HFF-Myc (cell line): ENCODE measurements around the gene SEMA4B.
A peak's percentile ranks its signal among the peaks of the same experiment; 100 is the strongest.

Experiments
- DNase-seq: peaks from one replicate; pipeline ENCODE4 v3.0.0-alpha.2; 2011; ENCODE audit warnings: low read depth; ENCODE audit errors: extremely low read depth
- H3K4me3 ChIP-seq: replicated peaks from 2 replicates; pipeline ENCODE4 v1.5.1; 2011; ENCODE audit warnings: low read depth, mild to moderate bottlenecking, control low read depth, low read length
- TF ChIP-seq, protein P1 (sequence below): IDR thresholded peaks from 2 replicates; pipeline ENCODE4 v1.5.1; 2012; ENCODE audit warnings: mild to moderate bottlenecking, low read depth, low read length, control low read depth; ENCODE audit errors: missing control alignments

SEMA4B gene

DNA sequence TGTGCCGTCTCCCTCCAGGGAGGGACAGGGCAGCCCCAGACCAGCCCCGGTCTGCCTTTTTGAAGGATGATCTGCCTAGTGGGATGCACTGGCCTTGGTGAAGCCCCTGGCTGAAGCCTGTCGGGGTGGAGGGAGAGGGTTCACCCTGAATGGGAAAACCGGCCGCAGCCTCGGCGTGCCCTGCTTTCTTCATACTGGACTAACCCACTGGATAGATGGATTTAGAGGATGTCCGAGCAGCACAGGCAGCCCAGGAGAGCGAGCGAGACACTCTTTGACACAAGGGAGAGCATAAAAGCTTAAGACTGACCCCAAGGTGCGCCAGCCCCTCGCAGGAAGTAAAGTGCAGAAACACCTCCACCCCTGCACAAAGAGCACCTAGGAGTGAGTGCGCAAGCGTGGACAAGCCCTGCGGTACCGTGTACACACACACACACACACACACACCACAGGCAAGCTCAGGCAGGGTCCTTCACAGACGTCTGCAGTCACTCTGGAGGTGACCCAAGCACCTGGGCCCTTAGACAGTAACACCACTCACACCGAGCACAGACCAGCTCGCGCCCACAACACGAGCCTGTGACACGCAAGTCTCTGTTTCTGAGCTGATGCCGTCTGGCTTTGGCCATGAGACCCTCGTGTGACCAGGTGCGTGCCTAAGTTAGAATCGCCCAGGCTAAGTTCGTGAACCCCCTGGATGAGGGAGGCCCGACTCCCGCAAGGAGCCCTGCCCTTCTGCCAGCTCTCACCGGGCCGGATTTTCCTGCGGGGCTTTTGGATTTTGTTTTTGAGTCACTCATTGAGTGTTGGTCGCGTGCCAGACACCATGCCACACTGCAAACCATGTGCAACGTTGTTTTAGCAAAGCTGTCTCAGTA lies 11.3 kb downstream of the SEMA4B start:
- DNase-seq: no peak
- H3K4me3 ChIP-seq: no peak overlapping the region
- TF ChIP-seq, protein P1, sequence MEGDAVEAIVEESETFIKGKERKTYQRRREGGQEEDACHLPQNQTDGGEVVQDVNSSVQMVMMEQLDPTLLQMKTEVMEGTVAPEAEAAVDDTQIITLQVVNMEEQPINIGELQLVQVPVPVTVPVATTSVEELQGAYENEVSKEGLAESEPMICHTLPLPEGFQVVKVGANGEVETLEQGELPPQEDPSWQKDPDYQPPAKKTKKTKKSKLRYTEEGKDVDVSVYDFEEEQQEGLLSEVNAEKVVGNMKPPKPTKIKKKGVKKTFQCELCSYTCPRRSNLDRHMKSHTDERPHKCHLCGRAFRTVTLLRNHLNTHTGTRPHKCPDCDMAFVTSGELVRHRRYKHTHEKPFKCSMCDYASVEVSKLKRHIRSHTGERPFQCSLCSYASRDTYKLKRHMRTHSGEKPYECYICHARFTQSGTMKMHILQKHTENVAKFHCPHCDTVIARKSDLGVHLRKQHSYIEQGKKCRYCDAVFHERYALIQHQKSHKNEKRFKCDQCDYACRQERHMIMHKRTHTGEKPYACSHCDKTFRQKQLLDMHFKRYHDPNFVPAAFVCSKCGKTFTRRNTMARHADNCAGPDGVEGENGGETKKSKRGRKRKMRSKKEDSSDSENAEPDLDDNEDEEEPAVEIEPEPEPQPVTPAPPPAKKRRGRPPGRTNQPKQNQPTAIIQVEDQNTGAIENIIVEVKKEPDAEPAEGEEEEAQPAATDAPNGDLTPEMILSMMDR: no peak

DNA sequence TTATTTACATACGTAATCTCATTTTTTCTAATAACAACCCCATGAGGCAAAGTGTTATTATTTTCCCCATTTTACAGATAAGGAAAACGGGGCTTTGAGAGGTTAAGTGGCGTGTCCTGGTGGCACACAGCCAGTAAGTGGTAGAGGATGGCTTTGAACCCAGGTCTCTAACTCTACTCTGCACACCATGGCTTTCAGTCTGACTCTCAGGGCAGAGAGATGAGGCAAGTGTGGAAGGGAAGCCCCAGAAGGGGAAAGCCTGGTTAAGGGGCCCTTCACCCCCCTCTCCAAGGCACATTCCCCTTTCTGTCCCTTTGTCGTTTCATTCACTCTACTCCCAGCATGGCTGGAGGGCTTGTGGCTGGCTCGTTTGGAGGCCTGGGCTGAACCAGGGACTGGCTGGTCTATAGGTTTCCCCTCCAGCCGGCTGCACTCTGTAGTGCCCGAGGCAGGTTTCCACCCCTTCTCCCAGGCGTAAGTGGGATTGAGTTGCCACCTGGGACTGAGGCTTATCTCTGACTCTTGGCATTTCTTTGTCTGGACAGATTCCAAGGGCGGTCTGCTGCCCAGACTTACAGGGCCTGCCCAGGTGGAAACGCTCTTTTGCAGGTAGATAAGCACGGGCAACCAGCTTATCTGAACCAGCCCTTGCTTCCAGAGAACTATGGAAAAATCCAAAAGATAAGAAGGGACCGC lies 12.1 kb downstream of the SEMA4B start:
- DNase-seq: no peak
- TF ChIP-seq, protein P1: no peak
- H3K4me3 ChIP-seq: no peak overlapping the region

GRCh38 chr15:90213818-90214204 lies 12.7 kb downstream of the SEMA4B start:
- TF ChIP-seq, protein P1: no peak
- no peak for DNase-seq
- no peak overlapping the region for H3K4me3 ChIP-seq

- no peak overlapping the region for H3K4me3 ChIP-seq
- TF ChIP-seq, protein P1: peak; percentile 45
- no peak for DNase-seq
Observed at GRCh38 chr15:90214553-90215196, 13.5 kb downstream of the SEMA4B start.

DNA sequence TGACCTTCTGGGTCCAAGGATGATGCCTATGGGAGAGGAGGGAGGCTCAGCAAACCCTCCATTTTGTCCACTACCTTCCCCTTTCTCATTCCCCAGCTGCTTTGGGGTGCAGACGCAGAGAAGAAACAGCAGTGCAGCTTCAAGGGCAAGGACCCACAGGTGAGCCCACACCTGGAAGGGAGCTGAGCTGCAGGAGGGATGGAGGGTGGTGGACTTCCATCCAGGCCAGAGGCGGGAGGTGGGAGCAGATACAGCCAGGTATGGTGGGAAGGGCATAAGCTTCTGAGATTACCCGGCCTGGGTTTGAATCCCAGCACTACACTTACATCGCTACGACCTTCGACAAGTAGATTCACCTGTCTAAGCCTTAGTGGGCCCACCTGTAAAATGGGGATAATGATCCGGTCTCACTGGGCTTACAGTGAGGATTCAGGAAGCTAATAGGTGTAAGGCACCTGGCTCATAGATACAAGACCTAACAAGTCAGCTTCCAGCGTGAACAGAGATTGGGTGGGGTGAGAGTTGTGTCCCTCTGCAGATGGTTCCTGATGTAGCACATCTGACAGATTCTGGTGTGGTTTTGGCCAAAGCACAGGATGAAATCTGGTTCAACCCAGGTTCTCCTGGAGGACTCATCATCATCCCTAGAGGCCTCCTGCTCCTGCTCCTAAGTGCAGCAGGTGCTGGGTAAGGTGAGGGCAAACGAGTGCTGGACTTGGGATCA lies 16.7 kb downstream of the SEMA4B start:
- TF ChIP-seq, protein P1: no peak
- no peak overlapping the region for H3K4me3 ChIP-seq
- DNase-seq: no peak

DNA sequence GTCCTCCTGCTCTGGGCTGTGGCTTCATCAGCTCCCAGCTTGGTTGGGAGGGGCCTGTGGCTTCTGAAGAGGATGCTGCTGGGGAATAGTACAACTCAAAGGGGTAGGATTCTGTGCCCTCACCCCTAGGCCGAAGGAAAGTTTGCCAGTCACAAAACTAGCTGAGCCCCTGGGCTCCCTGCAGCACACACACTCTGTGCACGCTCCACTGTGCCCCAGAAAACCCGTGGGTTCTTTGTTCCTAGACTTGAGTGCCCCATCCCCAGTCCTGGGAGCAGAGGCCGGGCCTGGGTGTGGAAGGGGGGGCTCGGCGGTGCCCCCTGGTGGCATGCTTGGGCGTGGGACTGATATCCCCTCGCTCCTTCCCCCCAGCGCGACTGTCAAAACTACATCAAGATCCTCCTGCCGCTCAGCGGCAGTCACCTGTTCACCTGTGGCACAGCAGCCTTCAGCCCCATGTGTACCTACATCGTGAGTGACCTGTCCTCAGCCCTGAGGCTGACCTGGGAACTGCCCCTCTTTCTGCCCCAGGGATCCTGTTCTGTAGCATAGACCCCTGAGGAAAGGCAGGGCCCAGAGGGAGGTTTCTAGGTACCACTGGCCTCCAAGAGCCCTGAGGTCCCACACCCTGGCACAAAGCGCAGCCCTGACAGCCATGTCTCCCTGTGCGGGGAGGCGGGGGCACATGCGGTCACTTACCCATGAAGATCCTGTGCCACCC lies 18.5 kb downstream of the SEMA4B start:
- TF ChIP-seq, protein P1: peak; percentile 82
- no peak overlapping the region for H3K4me3 ChIP-seq
- DNase-seq: no peak
